ENCODE results near the gene GLB1L3.
"Not testable (repeated sequence)": the region's sequence is repeated elsewhere in the genome, so short reads cannot be mapped to it uniquely, and the experiment has no call there.

The GLB1L3 gene

GRCh38 chr11:134250675-134251074, 25.5 kb upstream of the GLB1L3 start:
- DNase-seq (ENCODE audit: low spot score), result no peak

DNA sequence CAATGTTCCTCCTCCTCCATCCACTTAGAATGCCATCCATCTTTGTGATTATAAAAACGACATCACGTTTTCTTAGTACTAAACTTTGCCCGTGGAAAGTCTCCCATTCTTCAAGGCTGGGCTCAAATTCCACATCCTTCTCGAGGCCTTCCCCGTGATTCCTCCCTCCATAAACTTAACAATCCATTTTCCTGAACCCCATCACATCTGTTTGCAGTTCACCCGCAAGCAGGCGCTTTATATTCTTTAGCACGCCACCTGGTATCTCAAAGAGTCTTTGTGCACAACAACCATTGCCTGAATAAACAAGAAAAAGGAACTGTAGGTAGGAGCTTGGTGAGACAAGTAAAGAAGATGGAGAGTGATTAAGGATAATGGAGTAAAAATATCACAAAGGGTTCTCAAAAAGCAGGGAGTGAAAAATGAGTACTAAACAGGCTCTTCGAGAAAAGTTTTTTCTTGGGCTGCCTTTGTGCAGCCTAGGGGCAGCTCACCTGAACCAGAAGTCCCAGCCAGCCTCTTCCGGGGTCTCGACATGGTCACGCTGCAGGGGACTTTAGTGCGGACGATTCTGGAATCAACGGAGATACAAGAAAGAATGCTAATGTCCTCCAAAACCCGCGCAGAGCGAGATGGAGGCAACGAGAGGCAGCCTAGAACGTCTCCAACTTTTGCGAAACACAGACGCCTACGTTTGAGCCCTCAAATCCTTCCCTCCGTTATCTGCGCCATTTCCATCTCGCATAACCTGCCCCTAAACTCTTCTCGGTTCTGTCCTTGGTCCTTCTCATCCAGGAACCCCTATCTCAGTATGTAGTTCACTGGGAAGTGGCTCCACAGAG, 23.6 kb upstream of the GLB1L3 start:
- no peak for DNase-seq (ENCODE audit: low spot score)

GRCh38 chr11:134253188-134253993, 22.8 kb upstream of the GLB1L3 start, which contains the start of the genes ACAD8 and THYN1:
TSS of gene ACAD8 (plus strand) at chr11:134253568. CDS start at chr11:134253601, 33 bp downstream.
TSS of gene THYN1 (minus strand) at chr11:134253352. CDS start at chr11:134252882, 470 bp downstream.
- peak; percentile 91 for DNase-seq (ENCODE audit: low spot score)

GRCh38 chr11:134254433-134255183, 21.6 kb upstream of the GLB1L3 start:
- DNase-seq (ENCODE audit: low spot score), result no peak

DNA sequence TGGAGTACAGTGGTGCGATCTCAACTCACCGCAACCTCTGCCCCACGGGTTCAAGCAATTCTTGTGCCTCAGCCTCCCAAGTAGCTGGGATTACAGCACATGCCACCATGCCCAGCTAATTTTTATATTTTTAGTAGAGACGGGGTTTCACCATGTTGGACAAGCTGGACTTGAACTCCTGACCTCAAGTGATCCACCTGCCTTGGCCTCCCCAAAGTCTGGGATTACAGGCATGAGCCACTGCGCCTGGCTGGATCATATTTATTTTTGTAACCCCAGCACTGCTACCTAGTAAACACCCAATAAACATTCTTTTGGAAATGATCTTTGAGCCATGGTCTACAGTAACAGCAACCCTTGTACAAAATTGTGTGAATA, 21.0 kb upstream of the GLB1L3 start:
- DNase-seq (ENCODE audit: low spot score), result not testable (repeated sequence)

GRCh38 chr11:134257101-134257500, 19.1 kb upstream of the GLB1L3 start:
- no peak for DNase-seq (ENCODE audit: low spot score)

DNA sequence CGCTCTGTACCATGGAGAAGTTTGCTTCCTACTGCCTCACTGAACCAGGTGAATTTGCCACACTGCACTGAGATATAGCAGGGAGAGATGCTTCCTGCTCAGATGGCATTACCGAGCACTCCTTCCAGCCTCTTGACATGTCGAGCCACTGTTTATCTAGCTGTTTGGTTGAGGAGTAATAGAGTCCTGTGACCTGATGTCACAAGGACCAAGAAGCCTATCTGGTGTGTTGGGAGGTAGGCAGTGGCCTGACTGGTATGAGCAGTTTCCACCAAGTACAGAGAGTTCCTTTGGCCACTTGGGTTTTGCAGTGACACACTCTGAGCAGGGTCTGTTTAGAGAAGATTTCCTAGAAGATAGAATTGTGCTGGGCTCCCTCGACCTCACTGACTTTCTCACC, 17.6 kb upstream of the GLB1L3 start:
- DNase-seq (ENCODE audit: low spot score), result no peak

GRCh38 chr11:134260503-134260902, 15.7 kb upstream of the GLB1L3 start:
- no peak for DNase-seq (ENCODE audit: low spot score)

GRCh38 chr11:134260983-134261382, 15.2 kb upstream of the GLB1L3 start:
- DNase-seq (ENCODE audit: low spot score), result no peak

DNA sequence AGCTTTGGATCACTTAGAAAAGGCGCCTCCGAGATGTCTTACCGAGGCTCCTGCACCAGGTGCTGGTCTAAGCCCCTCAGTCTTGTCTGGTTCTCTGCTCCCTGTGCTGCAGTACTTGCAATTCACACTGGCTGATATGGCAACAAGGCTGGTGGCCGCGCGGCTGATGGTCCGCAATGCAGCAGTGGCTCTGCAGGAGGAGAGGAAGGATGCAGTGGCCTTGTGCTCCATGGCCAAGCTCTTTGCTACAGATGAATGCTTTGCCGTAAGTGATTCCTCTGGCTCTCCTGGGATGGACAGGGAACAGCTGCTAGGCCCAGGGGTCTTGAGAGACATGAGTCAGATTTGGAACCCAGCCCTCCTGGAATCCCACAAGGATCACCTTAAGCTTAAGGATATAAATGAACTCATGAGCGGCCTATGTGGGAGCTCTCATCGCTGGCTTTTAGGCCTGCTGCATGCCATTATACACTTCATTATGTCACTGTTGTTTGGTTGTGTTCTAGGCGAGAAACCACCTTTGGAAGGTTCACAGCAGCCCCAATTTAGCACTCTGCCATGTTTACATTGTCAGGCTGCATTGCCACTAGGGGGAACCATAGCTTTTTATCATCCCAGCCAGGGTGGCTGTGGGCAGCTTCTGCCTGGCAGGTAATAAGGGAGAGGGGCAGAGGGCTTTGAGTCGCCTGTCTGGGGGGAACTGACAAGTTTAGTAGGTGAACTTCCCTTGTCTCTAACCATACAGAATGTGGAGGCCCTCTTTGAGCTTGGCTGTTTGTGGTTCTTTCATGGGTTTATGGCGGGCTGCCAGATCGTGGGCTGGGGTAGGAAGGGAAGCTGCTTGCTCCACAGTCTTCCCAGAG, 14.3 kb upstream of the GLB1L3 start:
- no peak for DNase-seq (ENCODE audit: low spot score)

DNA sequence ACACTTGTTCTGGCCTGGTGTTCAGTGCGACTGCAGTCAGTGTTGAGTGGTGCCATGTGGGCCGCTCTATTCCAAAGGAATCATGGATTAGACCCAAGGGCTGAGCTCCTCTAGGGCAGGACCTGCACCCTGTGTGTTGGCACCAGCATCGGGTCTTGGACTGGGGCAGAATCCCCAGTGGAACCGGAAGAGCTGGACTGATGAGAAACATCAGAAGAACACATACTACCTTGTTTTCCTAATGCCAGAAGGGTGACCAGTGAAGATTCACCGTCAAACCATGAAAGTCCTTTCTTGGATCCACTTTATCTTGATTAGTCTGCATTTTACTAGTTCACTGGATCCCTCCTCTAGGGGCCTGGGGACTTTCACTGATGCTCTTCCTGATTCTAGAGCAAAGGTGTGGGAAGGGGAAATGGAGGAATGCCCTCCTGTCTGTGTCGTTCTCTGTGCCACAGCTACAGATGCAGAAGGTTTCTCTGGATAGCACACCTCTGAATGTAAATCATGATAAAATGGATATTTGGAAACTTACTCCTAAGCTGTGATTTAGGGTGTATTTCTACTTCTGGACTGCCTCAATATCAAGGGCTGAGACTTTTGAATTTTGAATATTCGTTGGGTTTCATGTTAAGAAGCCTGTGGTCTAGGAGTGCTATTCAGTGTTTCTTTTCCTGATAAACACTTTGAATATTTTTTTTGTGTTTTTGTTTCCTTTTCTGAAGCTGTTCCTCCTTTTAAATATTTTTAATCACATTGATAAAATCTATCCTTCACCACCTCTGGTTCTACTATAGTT, 11.0 kb upstream of the GLB1L3 start:
- no peak for DNase-seq (ENCODE audit: low spot score)

- DNase-seq (ENCODE audit: low spot score), result no peak
These were observed 9.7 kb upstream of the GLB1L3 start for GRCh38 chr11:134266440-134266839.

- DNase-seq (ENCODE audit: low spot score), result no peak
These were observed 9.3 kb upstream of the GLB1L3 start for GRCh38 chr11:134266841-134267251.

DNA sequence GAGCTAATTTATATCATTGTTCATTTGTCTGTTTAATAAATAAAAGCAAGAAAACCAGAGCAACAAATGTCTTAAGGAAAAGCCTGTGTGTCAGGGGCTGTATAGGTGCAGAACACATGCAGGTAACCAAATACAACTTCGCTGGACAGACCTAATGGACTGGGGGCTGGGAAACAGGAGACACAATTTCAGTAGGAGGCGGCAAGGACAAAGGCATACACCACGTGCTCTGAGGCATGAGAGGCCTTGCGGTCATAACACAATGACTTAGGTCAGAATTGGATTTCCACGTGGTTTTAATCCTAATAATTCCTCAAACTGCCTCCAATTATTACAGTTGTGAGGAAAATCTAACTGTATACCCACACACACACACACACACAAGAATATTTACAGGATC, 8.7 kb upstream of the GLB1L3 start:
- DNase-seq (ENCODE audit: low spot score), result no peak

GRCh38 chr11:134267966-134268365, 8.2 kb upstream of the GLB1L3 start:
- no peak for DNase-seq (ENCODE audit: low spot score)

GRCh38 chr11:134270250-134270714, 5.9 kb upstream of the GLB1L3 start:
- no peak for DNase-seq (ENCODE audit: low spot score)

- no peak for DNase-seq (ENCODE audit: low spot score)
These were observed 4.2 kb upstream of the GLB1L3 start for GRCh38 chr11:134271978-134272377.

DNA sequence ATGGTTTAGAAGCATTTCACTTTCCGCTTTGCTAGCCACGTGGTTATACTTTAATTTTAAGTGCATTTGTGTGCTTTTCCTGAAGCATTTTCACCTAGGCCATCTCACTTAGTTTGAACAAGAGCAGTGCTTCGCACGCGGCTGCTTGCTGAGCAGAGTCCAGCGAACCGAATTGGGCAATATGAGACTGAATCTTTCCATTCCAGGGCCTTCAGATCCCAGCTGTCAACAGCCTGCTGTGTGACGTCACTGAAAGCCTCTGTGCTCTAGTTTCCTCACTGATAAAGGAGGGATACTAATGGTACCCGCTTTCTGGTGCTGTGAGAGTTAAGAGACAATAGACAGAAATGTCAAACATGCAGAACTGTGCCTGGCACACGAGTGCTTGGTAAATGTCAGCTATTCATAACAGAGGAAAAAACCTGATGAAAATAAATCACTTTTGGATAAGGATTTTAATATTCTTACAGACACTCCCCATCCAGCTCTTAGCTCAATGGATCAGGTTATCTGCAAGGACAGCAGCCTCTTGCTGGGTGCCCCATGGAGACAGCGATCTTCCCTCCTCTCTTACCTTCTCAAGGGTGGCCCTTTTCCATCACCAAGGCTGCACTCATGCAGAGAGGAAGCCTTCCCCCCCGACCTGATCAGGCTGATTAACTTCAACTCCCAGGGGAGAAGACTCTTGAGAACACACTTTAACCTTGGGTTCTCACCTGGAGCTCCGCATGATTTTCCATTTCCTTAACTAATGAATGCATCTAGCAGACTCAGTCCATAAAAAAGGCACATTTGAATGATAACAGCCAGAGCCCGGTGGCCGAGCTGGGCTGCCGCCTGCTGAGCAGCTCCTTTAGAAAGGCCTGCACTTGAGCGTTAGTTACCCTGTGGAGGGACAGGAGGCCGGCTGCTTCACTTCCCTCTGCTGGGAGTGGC, 3.5 kb upstream of the GLB1L3 start:
- no peak for DNase-seq (ENCODE audit: low spot score)

DNA sequence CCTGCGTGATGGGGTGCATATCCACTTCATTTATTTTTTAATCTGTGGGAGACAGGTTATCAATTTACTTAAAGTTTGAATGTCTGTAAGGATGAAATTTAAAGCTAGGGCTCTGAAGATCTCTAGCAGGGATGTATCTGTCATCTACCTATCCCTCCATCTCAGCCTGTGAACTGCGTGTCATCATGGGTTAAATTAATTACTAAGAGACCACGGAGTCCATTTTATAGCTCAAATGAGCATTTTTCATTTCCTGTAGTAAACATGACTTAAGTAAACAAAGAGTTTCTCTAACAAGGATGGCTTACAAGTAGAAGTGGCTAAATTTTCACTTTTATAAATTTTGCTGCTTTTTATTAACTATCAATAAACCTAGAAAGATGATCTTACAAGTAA, 2.9 kb upstream of the GLB1L3 start:
- DNase-seq (ENCODE audit: low spot score), result no peak

All from hematopoietic multipotent progenitor cell treated with erythropoietin and hydrocortisone succinate and interleukin-3 and kit ligand, for 17 days (in vitro differentiated cells).